OCI-LY7 (cell line): Measurements from ENCODE around the gene ATP1B3.

Experiments used
- EZH2phosphoT487 ChIP-seq: fragments of 200-600 bp; sonication (generic); IDR thresholded peaks from 2 replicates; pipeline ENCODE4 v1.6.1; 2018; ENCODE audit warnings: low read depth, borderline replicate concordance, mild to moderate bottlenecking, mixed run types, antibody characterized with exemption, low read length, moderate library complexity, mixed read lengths
- TF ChIP-seq, protein P1 (sequence below): fragments of 200-600 bp; sonication (generic); conservative IDR thresholded peaks from 2 replicates; pipeline ENCODE4 v1.5.1; 2014; ENCODE audit warnings: mild to moderate bottlenecking, antibody characterized with exemption, low read length, moderate library complexity, mixed read lengths

DNA sequence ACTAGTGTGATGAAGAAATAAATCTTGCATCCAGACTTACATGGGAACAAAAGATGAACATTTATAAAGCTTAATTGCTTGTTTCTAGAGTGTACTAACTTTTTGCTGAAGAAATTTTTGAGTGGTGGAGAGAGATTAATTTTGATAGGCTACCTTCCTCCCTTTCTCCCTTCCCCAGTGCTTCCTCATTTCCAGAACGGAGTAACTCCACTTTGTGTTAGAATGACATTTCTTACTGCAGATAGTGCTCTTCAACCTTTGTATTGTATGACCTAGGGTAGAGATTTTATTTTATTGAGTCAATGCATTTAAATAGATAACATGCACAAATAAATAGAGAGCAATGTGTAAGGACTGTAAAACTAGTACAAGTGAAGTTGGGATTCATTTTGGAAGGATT lies 1.9 kb downstream of the ATP1B3 start:
- TF ChIP-seq, protein P1, sequence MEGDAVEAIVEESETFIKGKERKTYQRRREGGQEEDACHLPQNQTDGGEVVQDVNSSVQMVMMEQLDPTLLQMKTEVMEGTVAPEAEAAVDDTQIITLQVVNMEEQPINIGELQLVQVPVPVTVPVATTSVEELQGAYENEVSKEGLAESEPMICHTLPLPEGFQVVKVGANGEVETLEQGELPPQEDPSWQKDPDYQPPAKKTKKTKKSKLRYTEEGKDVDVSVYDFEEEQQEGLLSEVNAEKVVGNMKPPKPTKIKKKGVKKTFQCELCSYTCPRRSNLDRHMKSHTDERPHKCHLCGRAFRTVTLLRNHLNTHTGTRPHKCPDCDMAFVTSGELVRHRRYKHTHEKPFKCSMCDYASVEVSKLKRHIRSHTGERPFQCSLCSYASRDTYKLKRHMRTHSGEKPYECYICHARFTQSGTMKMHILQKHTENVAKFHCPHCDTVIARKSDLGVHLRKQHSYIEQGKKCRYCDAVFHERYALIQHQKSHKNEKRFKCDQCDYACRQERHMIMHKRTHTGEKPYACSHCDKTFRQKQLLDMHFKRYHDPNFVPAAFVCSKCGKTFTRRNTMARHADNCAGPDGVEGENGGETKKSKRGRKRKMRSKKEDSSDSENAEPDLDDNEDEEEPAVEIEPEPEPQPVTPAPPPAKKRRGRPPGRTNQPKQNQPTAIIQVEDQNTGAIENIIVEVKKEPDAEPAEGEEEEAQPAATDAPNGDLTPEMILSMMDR, result no peak
- TF ChIP-seq EZH2phosphoT487, result no peak
